Measurements from ENCODE around the gene MT1F.

- TF ChIP-seq CTCF (IDR thresholded peaks at IDR 0.05) (no peak), POLR2A (IDR thresholded peaks at IDR 0.05) (peak; percentile 94 to 99), EP300 (IDR thresholded peaks at IDR 0.05) (peak; percentile 81), POLR2AphosphoS5 (IDR thresholded peaks at IDR 0.05) (peak; percentile 73 to 94 (median 86))
Observed at GRCh38 chr16:56681939-56682702, 24.4 kb downstream of the MT1F start, which contains the start of gene MT1X.

All from suprapubic skin (tissue), 4 donors.